Liver (tissue), 9 donors: ENCODE data around the gene NCKAP5L. TPM values are rescaled to one million over a fixed set of nuclear protein-coding genes. Genes with fewer than 3 reads are reported as not detected.

Experiments
- DNase-seq: peaks from one replicate; pipeline ENCODE4 v3.0.0-alpha.2; 2017; ENCODE audit warnings: low spot score
- H3K27ac ChIP-seq, 2 donors: one replicate each; pipeline ENCODE4 v1.7.0; 2013; ENCODE audit warnings: inconsistent platforms in 2 of 2, low read length in 2 of 2, control low read depth in 1 of 2, low read depth in 1 of 2, mild to moderate bottlenecking in 1 of 2
- H3K27me3 ChIP-seq, 4 donors: one replicate each; pipeline versions ENCODE4 v1.6.1 to v1.7.0; 2013; ENCODE audit warnings: low read length in 3 of 4, inconsistent platforms in 1 of 4, mild to moderate bottlenecking in 1 of 4, moderate library complexity in 1 of 4; ENCODE audit not compliant: control insufficient read depth in 4 of 4, insufficient read depth in 4 of 4
- H3K36me3 ChIP-seq, 4 donors: one replicate each; pipeline versions ENCODE4 v1.6.1 to v1.7.0; 2013; ENCODE audit warnings: low read length in 3 of 4, mild to moderate bottlenecking in 3 of 4, low read depth in 1 of 4, moderate library complexity in 1 of 4; ENCODE audit not compliant: control insufficient read depth in 4 of 4, insufficient read depth in 3 of 4
- H3K4me1 ChIP-seq, 4 donors: one replicate each; pipeline versions ENCODE4 v1.6.1 to v1.7.0; 2013; ENCODE audit warnings: low read length in 3 of 4, mild to moderate bottlenecking in 3 of 4, moderate library complexity in 1 of 4; ENCODE audit not compliant: control insufficient read depth in 4 of 4, insufficient read depth in 4 of 4
- H3K4me3 ChIP-seq, 3 donors: one replicate each; pipeline versions ENCODE4 v1.6.1 to v1.7.0; 2013; ENCODE audit warnings: low read length in 3 of 3, control low read depth in 1 of 3, low read depth in 1 of 3, mild to moderate bottlenecking in 1 of 3
- H3K9ac ChIP-seq, 2 donors: one replicate each; pipeline ENCODE4 v1.7.0; 2013; ENCODE audit warnings: low read length in 2 of 2, mild to moderate bottlenecking in 2 of 2, moderate library complexity in 2 of 2, control low read depth in 1 of 2, low read depth in 1 of 2
- H3K9me3 ChIP-seq, 4 donors: one replicate each; pipeline versions ENCODE4 v1.6.1 to v1.7.0; 2013; ENCODE audit warnings: low read length in 3 of 4; ENCODE audit not compliant: control insufficient read depth in 4 of 4
- EGR1 ChIP-seq, 2 donors: IDR thresholded peaks; 2 replicates each; pipeline ENCODE4 v1.6.1; 2016 to 2018; ENCODE audit warnings: antibody characterized with exemption in 2 of 2, low read depth in 2 of 2
- FOXA1 ChIP-seq: IDR thresholded peaks from 2 replicates; pipeline ENCODE4 v1.6.1; 2016; ENCODE audit warnings: antibody characterized with exemption
- FOXA2 ChIP-seq: IDR thresholded peaks from 2 replicates; pipeline ENCODE4 v1.6.1; 2016; ENCODE audit warnings: antibody characterized with exemption
- GABPA ChIP-seq, 2 donors: IDR thresholded peaks in 1 of 2; conservative IDR thresholded peaks in 1 of 2; 2 replicates each; pipeline ENCODE4 v1.6.1; 2016; ENCODE audit warnings: antibody characterized with exemption in 2 of 2, mild to moderate bottlenecking in 1 of 2, moderate library complexity in 1 of 2
- HNF4A ChIP-seq, 2 donors: conservative IDR thresholded peaks; 2 replicates each; pipeline ENCODE4 v1.6.1; 2016; ENCODE audit warnings: antibody characterized with exemption in 2 of 2, mild to moderate bottlenecking in 2 of 2
- HNF4G ChIP-seq: IDR thresholded peaks from 2 replicates; pipeline ENCODE4 v1.6.1; 2016; ENCODE audit warnings: antibody characterized with exemption
- JUND ChIP-seq, 2 donors: IDR thresholded peaks; 2 replicates each; pipeline ENCODE4 v1.6.1; 2016; ENCODE audit warnings: antibody characterized with exemption in 2 of 2
- NR2F2 ChIP-seq: IDR thresholded peaks from 2 replicates; pipeline ENCODE4 v1.6.1; 2016; ENCODE audit warnings: antibody characterized with exemption
- RAD21 ChIP-seq, 2 donors: IDR thresholded peaks; 2 replicates each; pipeline ENCODE4 v1.6.1; 2016; ENCODE audit warnings: antibody characterized with exemption in 2 of 2, mild to moderate bottlenecking in 2 of 2
- RXRA ChIP-seq, 2 donors: IDR thresholded peaks; 2 replicates each; pipeline ENCODE4 v1.6.1; 2017 to 2018; ENCODE audit warnings: antibody characterized with exemption in 2 of 2, mild to moderate bottlenecking in 1 of 2
- SP1 ChIP-seq: IDR thresholded peaks from 2 replicates; pipeline ENCODE4 v1.6.1; 2018; ENCODE audit warnings: antibody characterized with exemption, mild to moderate bottlenecking
- TAF1 ChIP-seq: conservative IDR thresholded peaks from 2 replicates; pipeline ENCODE4 v1.6.1; 2016; ENCODE audit warnings: antibody characterized with exemption, mild to moderate bottlenecking
- YY1 ChIP-seq: IDR thresholded peaks from 2 replicates; pipeline ENCODE4 v1.6.1; 2016; ENCODE audit warnings: antibody characterized with exemption, mild to moderate bottlenecking
- WGBS: extraction: QIAGEN DNeasy Blood & Tissue Kit; methylation state at CpG from one replicate; pipeline ENCODE4 v1.1.7; 2013; 5-methylcytosine and 5-hydroxymethylcytosine counted together
- polyA plus RNA-seq, 2 donors: library from polyadenylated mRNA; stranded (reverse) in 1 of 2; unstranded in 1 of 2; fragments of 200-250 nt in 1 of 2; fragments of >200 nt in 1 of 2; fragmentation: Nextera tagmentation in 1 of 2; extraction: Ambion mirVana in 1 of 2; gene quantifications; one replicate each; pipeline versions ENCODE4 v1.2.1 to v1.2.3, GENCODE V29; 2013 to 2015
- total RNA-seq, 2 donors: library from RNA; depleted of rRNA; stranded (reverse); fragments of >200 nt; gene quantifications; one replicate each; pipeline ENCODE4 v1.2.3, GENCODE V29; 2014
- TF ChIP-seq, protein P1 (sequence below): IDR thresholded peaks from 2 replicates; pipeline ENCODE4 v1.6.1; 2016; ENCODE audit warnings: antibody characterized with exemption
- TF ChIP-seq, protein P2 (sequence below): IDR thresholded peaks from 2 replicates; pipeline ENCODE4 v1.6.1; 2016; ENCODE audit warnings: antibody characterized with exemption
- TF ChIP-seq, protein P3 (sequence below): IDR thresholded peaks from 2 replicates; pipeline ENCODE4 v1.6.1; 2016; ENCODE audit warnings: antibody characterized with exemption
- TF ChIP-seq, protein P4 (sequence below): fragments of 150-350 bp; IDR thresholded peaks from 2 replicates; pipeline ENCODE4 v1.5.1; 2017; ENCODE audit warnings: improper control_type of control experiment, low read depth, low read length; ENCODE audit not compliant: missing input control
- TF ChIP-seq, protein P5 (sequence below): IDR thresholded peaks from 2 replicates; pipeline ENCODE4 v1.6.1; 2016; ENCODE audit warnings: antibody characterized with exemption, mild to moderate bottlenecking
- donor health status: healthy.
- donor health status: healthy.
- donor health status: healthy.
- donor health status: healthy.
- donor health status: healthy.

NCKAP5L gene
- total and polyA plus RNA-seq, 4 donors: 2.9 to 6.8 (median 4.2) TPM

DNA sequence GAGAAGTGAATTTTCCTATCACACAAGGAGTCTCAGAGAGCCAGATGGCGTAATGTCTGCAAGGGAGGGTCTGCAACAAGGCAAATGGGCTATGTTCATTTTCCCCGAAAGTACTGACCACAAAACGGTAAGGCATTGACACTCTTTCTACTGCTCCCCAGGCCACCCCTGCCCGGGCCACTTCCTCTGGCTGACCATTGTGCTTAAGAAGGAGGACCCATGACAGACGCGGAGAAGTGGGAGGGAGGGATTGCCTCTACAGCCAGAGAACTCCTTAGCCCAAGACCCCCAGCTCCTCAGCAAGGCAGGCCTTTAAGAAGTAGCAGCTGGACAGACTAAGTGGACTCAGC, 1.2 kb downstream of the NCKAP5L start:
- Histone ChIP-seq H3K27me3 (no peaks in the 10 kb centered on the region), H3K9me3 (no peaks in the 10 kb centered on the region), H3K9ac (no peak overlapping the region), H3K27ac (peak overlapping the region in 1 of 2 donors; percentile 63), H3K4me1 (peaks cover 4 to 25% (median 13%) of the 10 kb centered on the region in 4 donors), H3K4me3 (peak overlapping the region in 2 of 3 donors; percentile 78 to 91), H3K36me3 (no peaks in the 10 kb centered on the region)
- 67% methylated on average over 6 of the region's 6 CpGs for WGBS
- no peak for DNase-seq
- TF ChIP-seq RXRA (IDR thresholded peaks at IDR 0.05) (no peak), FOXA1 (no peak), SP1 (no peak), NR2F2 (no peak), GABPA (IDR thresholded peaks at IDR 0.05 in 1 of 2, conservative IDR thresholded peaks at IDR 0.05 in 1 of 2) (no peak), RAD21 (IDR thresholded peaks at IDR 0.05) (no peak), TAF1 (no peak), JUND (IDR thresholded peaks at IDR 0.05) (no peak), YY1 (no peak), HNF4A (conservative IDR thresholded peaks at IDR 0.05) (no peak), EGR1 (IDR thresholded peaks at IDR 0.05; ENCODE audit: low read depth in 2 of 2) (no peak), FOXA2 (no peak)
- TF ChIP-seq, protein P1, sequence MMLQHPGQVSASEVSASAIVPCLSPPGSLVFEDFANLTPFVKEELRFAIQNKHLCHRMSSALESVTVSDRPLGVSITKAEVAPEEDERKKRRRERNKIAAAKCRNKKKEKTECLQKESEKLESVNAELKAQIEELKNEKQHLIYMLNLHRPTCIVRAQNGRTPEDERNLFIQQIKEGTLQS: no peak
- TF ChIP-seq, protein P2, sequence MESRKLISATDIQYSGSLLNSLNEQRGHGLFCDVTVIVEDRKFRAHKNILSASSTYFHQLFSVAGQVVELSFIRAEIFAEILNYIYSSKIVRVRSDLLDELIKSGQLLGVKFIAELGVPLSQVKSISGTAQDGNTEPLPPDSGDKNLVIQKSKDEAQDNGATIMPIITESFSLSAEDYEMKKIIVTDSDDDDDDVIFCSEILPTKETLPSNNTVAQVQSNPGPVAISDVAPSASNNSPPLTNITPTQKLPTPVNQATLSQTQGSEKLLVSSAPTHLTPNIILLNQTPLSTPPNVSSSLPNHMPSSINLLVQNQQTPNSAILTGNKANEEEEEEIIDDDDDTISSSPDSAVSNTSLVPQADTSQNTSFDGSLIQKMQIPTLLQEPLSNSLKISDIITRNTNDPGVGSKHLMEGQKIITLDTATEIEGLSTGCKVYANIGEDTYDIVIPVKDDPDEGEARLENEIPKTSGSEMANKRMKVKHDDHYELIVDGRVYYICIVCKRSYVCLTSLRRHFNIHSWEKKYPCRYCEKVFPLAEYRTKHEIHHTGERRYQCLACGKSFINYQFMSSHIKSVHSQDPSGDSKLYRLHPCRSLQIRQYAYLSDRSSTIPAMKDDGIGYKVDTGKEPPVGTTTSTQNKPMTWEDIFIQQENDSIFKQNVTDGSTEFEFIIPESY: no peak
- TF ChIP-seq, protein P3, sequence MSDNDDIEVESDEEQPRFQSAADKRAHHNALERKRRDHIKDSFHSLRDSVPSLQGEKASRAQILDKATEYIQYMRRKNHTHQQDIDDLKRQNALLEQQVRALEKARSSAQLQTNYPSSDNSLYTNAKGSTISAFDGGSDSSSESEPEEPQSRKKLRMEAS: no peak
- TF ChIP-seq, protein P4, sequence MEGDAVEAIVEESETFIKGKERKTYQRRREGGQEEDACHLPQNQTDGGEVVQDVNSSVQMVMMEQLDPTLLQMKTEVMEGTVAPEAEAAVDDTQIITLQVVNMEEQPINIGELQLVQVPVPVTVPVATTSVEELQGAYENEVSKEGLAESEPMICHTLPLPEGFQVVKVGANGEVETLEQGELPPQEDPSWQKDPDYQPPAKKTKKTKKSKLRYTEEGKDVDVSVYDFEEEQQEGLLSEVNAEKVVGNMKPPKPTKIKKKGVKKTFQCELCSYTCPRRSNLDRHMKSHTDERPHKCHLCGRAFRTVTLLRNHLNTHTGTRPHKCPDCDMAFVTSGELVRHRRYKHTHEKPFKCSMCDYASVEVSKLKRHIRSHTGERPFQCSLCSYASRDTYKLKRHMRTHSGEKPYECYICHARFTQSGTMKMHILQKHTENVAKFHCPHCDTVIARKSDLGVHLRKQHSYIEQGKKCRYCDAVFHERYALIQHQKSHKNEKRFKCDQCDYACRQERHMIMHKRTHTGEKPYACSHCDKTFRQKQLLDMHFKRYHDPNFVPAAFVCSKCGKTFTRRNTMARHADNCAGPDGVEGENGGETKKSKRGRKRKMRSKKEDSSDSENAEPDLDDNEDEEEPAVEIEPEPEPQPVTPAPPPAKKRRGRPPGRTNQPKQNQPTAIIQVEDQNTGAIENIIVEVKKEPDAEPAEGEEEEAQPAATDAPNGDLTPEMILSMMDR: no peak
- TF ChIP-seq, protein P5, sequence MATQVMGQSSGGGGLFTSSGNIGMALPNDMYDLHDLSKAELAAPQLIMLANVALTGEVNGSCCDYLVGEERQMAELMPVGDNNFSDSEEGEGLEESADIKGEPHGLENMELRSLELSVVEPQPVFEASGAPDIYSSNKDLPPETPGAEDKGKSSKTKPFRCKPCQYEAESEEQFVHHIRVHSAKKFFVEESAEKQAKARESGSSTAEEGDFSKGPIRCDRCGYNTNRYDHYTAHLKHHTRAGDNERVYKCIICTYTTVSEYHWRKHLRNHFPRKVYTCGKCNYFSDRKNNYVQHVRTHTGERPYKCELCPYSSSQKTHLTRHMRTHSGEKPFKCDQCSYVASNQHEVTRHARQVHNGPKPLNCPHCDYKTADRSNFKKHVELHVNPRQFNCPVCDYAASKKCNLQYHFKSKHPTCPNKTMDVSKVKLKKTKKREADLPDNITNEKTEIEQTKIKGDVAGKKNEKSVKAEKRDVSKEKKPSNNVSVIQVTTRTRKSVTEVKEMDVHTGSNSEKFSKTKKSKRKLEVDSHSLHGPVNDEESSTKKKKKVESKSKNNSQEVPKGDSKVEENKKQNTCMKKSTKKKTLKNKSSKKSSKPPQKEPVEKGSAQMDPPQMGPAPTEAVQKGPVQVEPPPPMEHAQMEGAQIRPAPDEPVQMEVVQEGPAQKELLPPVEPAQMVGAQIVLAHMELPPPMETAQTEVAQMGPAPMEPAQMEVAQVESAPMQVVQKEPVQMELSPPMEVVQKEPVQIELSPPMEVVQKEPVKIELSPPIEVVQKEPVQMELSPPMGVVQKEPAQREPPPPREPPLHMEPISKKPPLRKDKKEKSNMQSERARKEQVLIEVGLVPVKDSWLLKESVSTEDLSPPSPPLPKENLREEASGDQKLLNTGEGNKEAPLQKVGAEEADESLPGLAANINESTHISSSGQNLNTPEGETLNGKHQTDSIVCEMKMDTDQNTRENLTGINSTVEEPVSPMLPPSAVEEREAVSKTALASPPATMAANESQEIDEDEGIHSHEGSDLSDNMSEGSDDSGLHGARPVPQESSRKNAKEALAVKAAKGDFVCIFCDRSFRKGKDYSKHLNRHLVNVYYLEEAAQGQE: no peak

DNA sequence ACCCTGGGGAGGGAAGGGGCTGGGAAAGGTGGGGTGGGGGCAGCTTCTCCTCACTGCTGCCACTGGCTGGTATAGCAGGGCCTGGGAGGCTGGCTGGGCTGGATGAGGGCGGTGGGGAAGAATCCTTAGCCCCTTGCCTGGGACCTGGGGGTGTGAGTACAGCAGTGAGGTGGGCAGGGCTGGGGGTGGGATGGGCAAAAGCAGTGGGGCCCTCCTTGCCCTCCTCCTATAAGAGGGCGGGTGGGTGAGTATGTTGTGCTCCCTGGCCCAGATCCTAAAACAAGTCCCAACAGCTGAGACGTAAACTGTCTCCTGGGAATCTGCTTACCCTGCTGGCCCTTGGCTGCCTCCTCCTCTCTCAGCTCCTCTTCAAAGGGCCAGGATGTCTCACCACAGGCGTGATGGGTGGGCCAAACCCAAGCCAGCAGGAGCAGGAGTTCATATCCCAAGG, 2.2 kb downstream of the NCKAP5L start:
- H3K4me3 ChIP-seq: no peak overlapping the region
- H3K9me3 ChIP-seq: no peaks in the 10 kb centered on the region
- no peak for DNase-seq
- peaks cover 6 to 25% (median 16%) of the 10 kb centered on the region in 4 donors for H3K4me1 ChIP-seq
- no peak overlapping the region for H3K9ac ChIP-seq
- no peaks in the 10 kb centered on the region for H3K36me3 ChIP-seq
- H3K27me3 ChIP-seq: no peaks in the 10 kb centered on the region
- no peak overlapping the region for H3K27ac ChIP-seq
- WGBS: 85% methylated on average over 4 of the region's 4 CpGs
- TF ChIP-seq HNF4G (no peak), FOXA1 (no peak), HNF4A (conservative IDR thresholded peaks at IDR 0.05) (no peak), NR2F2 (no peak), TAF1 (no peak), EGR1 (IDR thresholded peaks at IDR 0.05; ENCODE audit: low read depth in 2 of 2) (no peak), JUND (IDR thresholded peaks at IDR 0.05) (no peak), SP1 (no peak)
- TF ChIP-seq, protein P5: no peak
- TF ChIP-seq, protein P1: no peak
- TF ChIP-seq, protein P2: no peak
